ENCODE data around the gene TBC1D10A.

TBC1D10A gene

DNA sequence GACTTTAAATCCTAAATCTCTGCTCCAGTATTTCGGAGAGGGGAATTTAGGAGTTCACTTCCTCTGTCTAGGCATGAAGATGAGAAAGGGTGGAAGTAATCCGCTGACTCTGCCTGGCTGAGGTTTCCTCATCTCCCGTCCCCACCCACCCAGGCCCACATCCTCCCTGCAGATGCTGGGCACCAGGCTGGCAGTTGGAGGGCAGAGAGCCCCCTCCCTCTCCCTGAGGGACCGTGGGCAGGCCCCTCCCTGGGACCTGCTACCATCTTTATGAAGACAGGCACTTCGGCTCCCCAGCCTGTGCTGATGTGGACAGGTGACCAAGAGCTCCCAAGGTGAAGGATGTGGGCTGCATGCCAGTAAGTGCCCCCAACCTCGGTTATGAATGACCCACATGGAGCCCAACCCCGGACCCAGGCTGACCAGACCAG, 44.1 kb downstream of the TBC1D10A start:
- Histone ChIP-seq H3K4me1 (ENCODE audit: low read length) (peaks cover 8% of the 10 kb centered on the region; the same call in 1 of the 2 replicates), H3K4me2 (ENCODE audit: low read length) (no peak overlapping the region), H4K20me1 (ENCODE audit: insufficient read depth, low read length) (no peaks in the 10 kb centered on the region), H3K27ac (ENCODE audit: low read length) (no peak overlapping the region), H2AFZ (ENCODE audit: low read depth, low read length) (no peak overlapping the region), H3K9me3 (ENCODE audit: insufficient read depth, low read length) (no peaks in the 10 kb centered on the region), H3K4me3 (ENCODE audit: low read length) (no peak overlapping the region), H3K27me3 (ENCODE audit: low read depth, low read length) (peaks cover 17% of the 10 kb centered on the region), H3K36me3 (replicated peaks; ENCODE audit: low read depth, low read length) (no peaks in the 10 kb centered on the region), H3K79me2 (ENCODE audit: low read length) (no peaks in the 10 kb centered on the region), H3K9ac (ENCODE audit: low read length) (no peak overlapping the region)
- TF ChIP-seq CTCF (IDR thresholded peaks at IDR 0.05; ENCODE audit: low read depth, low read length) (no peak), EZH2phosphoT487 (IDR thresholded peaks at IDR 0.05; ENCODE audit: low read depth) (no peak)

- Histone ChIP-seq H3K79me2 (ENCODE audit: low read length) (no peaks in the 10 kb centered on the region), H3K27me3 (ENCODE audit: low read depth, low read length) (peaks cover 24% of the 10 kb centered on the region), H3K4me2 (ENCODE audit: low read length) (no peak overlapping the region), H3K27ac (ENCODE audit: low read length) (no peak overlapping the region), H3K4me1 (ENCODE audit: low read length) (peaks cover 6% of the 10 kb centered on the region; the same call in 1 of the 2 replicates), H3K36me3 (replicated peaks; ENCODE audit: low read depth, low read length) (no peaks in the 10 kb centered on the region), H3K4me3 (ENCODE audit: low read length) (no peak overlapping the region), H3K9ac (ENCODE audit: low read length) (no peak overlapping the region), H3K9me3 (ENCODE audit: insufficient read depth, low read length) (no peaks in the 10 kb centered on the region), H2AFZ (ENCODE audit: low read depth, low read length) (no peak overlapping the region), H4K20me1 (ENCODE audit: insufficient read depth, low read length) (no peaks in the 10 kb centered on the region)
- TF ChIP-seq CTCF (IDR thresholded peaks at IDR 0.05; ENCODE audit: low read depth, low read length) = no peak
- no peak for TF ChIP-seq EZH2phosphoT487 (IDR thresholded peaks at IDR 0.05; ENCODE audit: low read depth)
Observed at GRCh38 chr22:30280505-30280904, 46.2 kb downstream of the TBC1D10A start.

DNA sequence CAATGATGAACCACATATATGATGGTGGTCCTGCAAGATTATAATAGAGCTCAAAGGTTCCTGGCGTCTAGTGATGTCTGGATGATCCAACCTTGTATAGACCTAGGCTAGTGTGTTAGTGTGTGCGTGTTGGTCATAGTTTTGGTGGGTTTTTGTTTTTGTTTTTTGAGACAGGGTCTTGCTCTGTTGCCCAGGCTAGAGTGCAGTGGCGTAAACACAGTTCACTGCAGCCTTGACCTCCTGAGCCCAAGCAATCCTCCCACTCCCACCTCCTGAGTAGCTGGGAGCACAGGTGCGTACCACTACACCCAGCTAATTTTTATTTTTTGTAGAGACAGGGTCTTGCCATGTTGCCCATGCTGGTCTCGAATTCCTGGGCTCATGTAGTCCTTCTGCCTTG, 46.8 kb downstream of the TBC1D10A start:
- Histone ChIP-seq H3K27me3 (ENCODE audit: low read depth, low read length) (peaks cover 28% of the 10 kb centered on the region), H3K36me3 (replicated peaks; ENCODE audit: low read depth, low read length) (no peaks in the 10 kb centered on the region), H3K27ac (ENCODE audit: low read length) (no peak overlapping the region), H3K4me1 (ENCODE audit: low read length) (peaks cover 7% of the 10 kb centered on the region; the same call in 1 of the 2 replicates), H3K4me3 (ENCODE audit: low read length) (no peak overlapping the region), H3K9me3 (ENCODE audit: insufficient read depth, low read length) (no peaks in the 10 kb centered on the region), H2AFZ (ENCODE audit: low read depth, low read length) (no peak overlapping the region), H4K20me1 (ENCODE audit: insufficient read depth, low read length) (no peaks in the 10 kb centered on the region), H3K79me2 (ENCODE audit: low read length) (no peaks in the 10 kb centered on the region), H3K9ac (ENCODE audit: low read length) (no peak overlapping the region), H3K4me2 (ENCODE audit: low read length) (no peak overlapping the region)
- TF ChIP-seq EZH2phosphoT487 (IDR thresholded peaks at IDR 0.05; ENCODE audit: low read depth) (no peak), CTCF (IDR thresholded peaks at IDR 0.05; ENCODE audit: low read depth, low read length) (no peak)

DNA sequence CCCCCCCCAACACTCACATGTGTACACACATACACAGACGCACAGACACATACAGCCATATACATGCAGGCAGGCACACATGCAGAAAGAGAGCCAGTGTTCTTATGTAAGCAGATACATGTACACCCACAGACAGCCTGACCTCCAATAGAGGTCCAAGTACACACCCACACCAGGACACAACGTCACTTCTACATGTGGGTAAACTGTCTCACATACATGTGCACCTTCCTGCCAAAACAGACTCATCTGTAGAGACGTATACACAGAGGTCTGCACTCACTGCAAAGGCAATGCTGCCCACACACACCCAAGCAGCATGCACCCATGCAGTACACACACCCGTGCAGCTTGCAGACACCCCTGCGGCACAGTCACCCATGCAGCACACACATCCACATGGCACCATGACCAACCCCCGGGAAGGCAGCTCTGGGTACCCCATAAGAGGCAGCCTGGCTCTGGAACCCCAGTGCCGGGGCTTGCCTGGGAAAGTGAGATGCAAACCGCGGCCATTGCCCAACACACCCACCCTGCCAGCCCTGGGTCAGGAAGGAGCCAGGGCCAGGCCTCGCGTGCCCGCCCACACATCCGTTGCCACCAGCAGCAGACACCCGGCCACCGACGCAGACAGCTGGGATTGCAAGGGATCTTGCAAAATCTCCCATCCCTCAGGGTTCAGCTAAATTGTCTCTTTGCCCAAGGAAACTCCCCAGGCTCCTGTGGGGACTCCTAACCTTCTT, 47.5 kb downstream of the TBC1D10A start:
- H3K9me3 ChIP-seq (ENCODE audit: insufficient read depth, low read length) = no peaks in the 10 kb centered on the region
- TF ChIP-seq EZH2phosphoT487 (IDR thresholded peaks at IDR 0.05; ENCODE audit: low read depth) (no peak), CTCF (IDR thresholded peaks at IDR 0.05; ENCODE audit: low read depth, low read length) (no peak)
- H4K20me1 ChIP-seq (ENCODE audit: insufficient read depth, low read length) = no peaks in the 10 kb centered on the region
- H3K4me2 ChIP-seq (ENCODE audit: low read length) = no peak overlapping the region
- H2AFZ ChIP-seq (ENCODE audit: low read depth, low read length) = no peak overlapping the region
- no peak overlapping the region for H3K9ac ChIP-seq (ENCODE audit: low read length)
- H3K27ac ChIP-seq (ENCODE audit: low read length) = no peak overlapping the region
- H3K79me2 ChIP-seq (ENCODE audit: low read length) = no peaks in the 10 kb centered on the region
- H3K4me1 ChIP-seq (ENCODE audit: low read length) = peaks cover 7% of the 10 kb centered on the region; the same call in 1 of the 2 replicates
- H3K36me3 ChIP-seq (replicated peaks; ENCODE audit: low read depth, low read length) = no peaks in the 10 kb centered on the region
- H3K27me3 ChIP-seq (ENCODE audit: low read depth, low read length) = peaks cover 28% of the 10 kb centered on the region
- H3K4me3 ChIP-seq (ENCODE audit: low read length) = no peak overlapping the region
